ENCODE measurements around the gene FOXF1.

FOXF1 gene

DNA sequence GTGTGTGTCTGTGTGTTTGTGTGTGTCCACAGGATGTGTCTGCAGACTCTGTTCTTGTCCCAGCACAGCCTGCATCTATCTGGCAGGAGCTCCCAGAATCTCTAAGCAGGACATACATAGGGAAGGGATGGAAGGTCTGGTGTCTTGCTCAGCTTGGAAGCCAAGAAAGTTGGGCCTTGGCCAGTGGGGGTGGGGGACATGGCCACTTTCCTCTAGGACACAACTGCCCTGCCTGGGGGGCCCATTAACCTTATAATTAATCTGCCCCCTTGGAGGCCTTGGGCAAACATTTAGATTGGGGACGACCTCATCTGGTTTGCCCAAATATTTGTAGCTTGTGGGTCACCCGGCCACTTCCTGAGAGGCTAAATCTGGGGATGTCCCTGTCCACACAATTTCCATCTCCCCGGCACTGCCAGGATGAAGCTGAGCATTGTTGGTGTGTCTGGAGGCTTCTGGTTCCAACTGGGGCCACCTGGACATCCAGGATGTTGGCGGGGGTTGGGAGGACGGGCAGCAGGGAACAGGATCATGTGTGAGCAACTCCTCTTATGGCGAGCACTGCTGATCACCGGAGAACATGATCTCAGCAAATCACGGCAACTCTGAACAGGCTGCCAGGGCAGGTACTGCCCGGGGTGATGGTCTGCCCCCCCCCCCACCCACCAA, 17.2 kb upstream of the FOXF1 start:
- DNase-seq: no peak

DNA sequence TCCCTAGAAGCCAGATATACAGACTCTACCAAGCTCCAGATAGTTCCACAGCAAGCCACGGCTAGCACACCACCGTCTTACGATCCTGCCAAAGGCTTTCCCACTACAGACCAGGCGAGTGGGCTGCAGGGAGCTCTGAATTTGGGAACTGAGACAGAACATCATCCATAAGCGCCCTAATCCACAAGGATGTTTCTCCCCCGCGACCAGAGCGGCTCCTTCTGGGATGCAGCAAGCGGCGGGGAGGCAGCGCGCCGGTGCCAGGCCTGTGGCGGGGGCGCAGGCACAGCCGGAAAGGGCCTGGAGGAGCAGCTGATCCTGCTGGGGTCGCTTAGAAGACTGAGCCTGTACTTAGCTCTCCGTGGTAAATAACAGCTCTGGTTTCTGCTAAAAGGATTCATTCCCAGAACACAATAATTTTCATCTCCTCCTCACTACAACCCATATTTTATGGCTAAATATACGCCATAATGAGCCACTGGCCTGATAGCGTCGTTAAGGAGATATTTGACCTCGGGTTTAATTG, 16.2 kb upstream of the FOXF1 start:
- no peak for DNase-seq

DNA sequence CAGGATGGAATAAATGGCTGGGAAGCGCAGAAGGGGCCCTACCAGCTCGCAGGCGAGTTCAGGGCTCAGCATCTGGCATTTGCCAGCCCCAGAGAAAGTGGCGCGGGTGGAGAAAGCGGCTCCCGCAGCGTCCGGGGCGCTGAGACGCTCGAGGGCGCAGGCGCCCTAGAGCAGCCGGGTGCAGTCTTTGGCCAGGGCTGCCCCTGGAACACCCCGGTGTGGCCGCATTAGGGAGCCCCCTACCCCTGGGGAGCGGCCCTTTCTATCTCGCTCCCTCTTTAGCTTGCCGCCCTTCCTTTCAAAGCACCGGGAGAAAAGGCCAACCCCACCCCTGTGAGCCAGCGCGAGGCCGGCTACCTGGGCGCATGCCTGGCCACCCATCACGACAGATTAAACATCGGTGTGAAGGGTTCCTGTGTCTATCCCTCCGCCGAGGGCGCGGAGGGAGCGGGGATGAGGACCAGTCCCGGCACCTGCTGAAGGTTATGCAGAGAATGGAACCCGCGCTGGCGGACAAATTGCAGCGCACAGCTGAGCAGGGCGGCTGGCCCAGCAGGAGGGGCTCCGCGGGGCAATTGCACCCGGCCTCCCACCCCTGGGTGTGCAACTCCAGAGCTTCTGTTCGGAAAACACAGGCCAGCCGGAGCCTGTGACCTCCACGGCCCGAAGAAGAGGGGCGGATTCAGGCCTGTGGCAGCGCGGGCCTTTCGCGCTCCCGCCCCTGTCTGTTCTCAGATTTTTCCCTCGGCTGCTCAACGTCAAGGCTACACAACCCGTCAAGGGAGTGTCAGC, 15.6 kb upstream of the FOXF1 start:
- DNase-seq: no peak

DNA sequence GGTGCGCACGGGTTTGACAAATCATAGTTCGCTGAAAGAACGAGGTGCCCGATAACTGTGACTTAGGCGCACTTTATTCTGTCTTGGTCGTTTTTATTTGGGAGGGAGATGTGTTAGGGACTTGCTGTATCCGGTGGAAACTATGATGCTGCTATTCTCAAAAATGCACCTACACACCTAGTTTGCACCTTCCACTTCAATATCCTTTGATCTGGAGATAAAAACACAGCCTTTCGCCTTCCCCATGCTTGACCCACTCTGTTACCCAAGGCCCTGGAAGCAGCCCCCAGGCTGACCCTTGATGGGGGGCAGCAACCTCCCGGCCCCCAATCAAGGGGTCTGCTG, 15.0 kb upstream of the FOXF1 start:
- DNase-seq: no peak

- DNase-seq: no peak
Measured at GRCh38 chr16:86495756-86496261, 14.5 kb upstream of the FOXF1 start.

GRCh38 chr16:86496262-86496928, 13.9 kb upstream of the FOXF1 start:
- DNase-seq: no peak

- DNase-seq: no peak
Measured at GRCh38 chr16:86496929-86497461, 13.3 kb upstream of the FOXF1 start.

GRCh38 chr16:86497551-86498021, 12.7 kb upstream of the FOXF1 start:
- DNase-seq: no peak

GRCh38 chr16:86498155-86498670, 12.1 kb upstream of the FOXF1 start:
- DNase-seq: no peak

DNA sequence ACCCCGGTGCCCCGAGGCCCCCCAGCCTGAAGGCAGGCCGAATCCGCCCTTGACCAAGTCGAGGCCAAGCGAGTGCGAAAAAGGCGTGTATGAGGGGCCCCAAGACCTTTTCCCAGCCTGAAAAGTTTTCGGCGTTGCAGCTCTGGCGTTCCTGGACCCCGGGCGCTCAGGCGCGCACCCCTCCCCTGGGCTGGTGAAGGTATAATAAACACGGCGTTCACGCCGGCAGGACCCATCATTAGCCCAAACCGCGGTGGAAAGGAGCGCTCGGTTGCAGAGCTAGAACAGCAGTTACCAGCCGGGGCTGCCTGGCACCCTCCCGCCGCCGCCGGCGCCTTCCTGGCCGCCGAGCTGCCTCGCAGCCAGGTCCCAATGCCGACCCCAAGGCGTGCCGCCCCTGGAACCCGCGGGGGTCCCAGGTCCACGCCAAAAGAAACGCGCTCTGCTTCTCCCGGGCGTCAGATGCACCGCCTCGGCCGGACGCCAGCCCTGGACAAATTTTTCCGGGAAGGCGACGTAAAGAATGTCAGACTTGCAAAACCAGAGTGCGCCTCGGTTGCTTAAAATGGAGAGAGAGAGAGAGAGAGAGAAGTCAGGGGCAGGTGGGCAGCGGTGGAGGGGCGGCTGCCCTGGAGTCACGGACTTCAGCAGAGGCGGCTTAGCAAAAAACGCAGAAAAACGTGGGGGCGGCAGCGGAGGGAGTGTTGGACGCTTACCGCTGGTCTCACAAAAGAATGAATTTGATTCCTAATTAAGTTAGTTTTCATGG, 11.5 kb upstream of the FOXF1 start:
- DNase-seq: no peak

DNA sequence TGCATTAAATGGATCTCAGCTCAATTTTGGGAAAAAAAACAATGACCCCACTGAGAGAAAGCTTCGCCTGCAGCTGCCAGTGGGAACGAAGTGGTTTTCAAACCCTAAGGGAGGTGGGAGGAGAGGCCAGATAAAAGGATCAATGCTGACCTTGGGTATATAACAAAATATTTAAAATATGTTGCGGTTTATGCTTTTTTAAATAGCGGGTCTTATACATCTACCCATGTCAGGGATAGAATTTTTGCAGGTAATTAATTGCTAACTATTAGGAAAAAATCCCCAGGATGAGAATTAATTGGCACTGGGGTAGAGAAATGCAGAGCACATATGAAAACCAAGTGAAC, 10.9 kb upstream of the FOXF1 start:
- DNase-seq: no peak

- no peak for DNase-seq
Measured at GRCh38 chr16:86499889-86500707, 10.2 kb upstream of the FOXF1 start.

DNA sequence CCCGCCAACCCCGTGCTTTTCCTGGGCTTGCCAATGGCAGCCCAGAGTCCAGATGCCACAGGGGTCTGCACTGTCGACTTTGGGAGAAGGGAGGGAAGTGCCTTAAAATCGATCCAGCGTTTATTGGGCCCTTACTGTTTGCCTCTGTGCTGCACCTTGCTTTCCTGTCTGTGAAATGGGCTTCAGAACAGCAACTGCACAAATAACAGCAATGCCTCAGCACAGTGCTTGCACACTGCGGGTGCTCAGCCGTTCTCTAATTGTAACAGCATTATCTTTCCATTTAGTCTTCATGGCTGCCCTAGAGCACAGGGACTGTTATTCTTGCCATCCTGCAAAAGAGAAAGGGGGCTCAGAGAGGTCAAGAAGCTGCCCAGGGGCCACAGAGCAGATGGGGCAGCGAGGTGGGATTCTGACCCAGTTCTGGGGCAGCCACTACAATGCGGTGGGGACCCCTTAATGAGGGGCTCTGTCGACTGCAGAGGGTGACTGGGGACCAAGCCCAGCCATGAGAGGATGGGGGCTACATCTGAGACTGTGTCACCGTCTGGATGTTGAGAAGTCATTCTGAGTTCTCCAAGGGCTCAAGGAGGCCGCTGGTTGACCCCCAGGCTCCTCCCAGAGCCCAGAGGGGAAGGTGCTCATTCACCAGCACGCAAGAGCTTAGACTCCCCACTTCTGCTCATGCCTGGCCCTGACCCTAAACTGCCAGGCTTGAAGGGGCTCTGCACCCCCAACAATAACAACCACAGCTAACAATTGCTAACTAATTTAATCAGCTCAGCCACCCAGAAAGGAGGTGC, 9.4 kb upstream of the FOXF1 start:
- DNase-seq: no peak

GRCh38 chr16:86501989-86502855, 8.1 kb upstream of the FOXF1 start:
- DNase-seq: no peak

DNA sequence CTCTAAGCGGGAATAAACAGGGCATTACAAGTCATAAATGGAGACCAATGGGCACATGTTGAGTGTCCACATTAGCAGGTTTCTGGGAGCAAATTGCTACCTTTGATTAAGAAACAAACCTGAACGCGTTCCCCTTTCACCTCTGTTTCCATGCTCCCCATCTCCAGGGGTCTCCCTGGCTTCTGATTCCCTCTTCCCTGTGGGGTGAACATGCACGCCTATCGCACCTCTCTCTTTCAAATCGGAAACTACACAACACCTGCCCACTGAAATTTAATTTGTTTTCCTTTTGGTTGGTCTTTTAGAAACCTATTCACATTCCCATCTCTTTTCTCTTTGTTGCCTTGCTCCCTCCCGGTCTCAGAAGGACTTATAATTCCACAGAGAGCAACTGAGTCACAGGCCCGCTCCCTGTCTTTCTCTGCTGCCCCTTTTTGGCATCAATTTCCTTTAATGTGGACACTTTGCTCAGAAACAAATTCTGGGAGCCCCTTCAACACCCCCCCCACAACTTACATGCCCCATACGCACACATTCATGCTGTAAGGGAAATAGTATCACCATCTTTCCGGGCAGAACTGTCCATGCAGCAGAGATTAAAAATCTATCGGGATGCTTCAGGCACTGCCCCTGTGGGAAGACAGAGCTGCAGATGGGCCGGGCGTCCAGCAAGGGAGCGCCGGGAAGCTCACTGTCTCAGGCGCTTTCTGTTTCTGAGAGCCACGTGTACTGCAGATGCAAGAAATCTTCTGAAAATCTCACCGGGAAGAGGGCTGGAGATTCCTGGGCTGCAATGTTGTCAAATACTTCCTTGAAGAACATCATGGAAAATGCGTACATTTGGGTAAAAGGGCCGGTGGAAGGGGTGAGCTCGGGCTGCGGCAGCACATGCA, 7.2 kb upstream of the FOXF1 start:
- DNase-seq: no peak

DNA sequence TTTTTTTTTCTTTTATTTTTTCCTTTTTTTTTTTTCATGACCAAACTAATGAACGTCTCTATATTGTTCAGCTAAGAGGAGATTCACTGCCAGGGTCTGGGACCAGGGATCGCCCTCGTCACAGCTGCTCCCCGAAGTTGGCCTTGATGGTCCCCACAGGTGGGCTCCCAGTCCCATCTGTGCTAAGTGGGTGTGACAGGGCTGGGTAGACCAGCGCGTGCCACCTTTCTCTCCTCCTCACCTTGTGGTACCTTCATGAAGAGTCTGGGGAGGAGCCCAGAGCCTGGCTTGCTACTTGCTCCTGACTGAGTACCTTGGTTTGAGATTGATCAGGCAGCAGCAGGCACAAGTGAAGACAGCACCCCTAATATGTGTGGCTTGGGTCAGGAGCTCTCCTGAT, 6.5 kb upstream of the FOXF1 start:
- no peak for DNase-seq

- no peak for DNase-seq
Measured at GRCh38 chr16:86504315-86505184, 5.8 kb upstream of the FOXF1 start.

Measured in activated CD8-positive, alpha-beta memory T cell treated with anti-CD3 and anti-CD28 coated beads, Interleukin-2, amount 50 U/mL, for 48 hours (primary cell).